Nephron progenitor cell (in vitro differentiated cells): ENCODE data around the gene PPP1R3E.
A peak's percentile ranks its signal among the peaks of the same experiment; 100 is the strongest.

ENCODE experiments used
- DNase-seq: peaks from one replicate; pipeline ENCODE4 v3.0.0; 2021
- H3K27ac Mint-ChIP-seq: 2 replicates; pipeline ENCODE4 v1.8.0; 2021; ENCODE audit warnings: mild to moderate bottlenecking, moderate library complexity, mixed read lengths
- H3K27me3 Mint-ChIP-seq: 2 replicates; pipeline ENCODE4 v1.8.0; 2021; ENCODE audit warnings: mild to moderate bottlenecking, low read depth, mixed read lengths; ENCODE audit not compliant: poor library complexity
- H3K36me3 Mint-ChIP-seq: 2 replicates; pipeline ENCODE4 v1.8.0; 2021; ENCODE audit warnings: low read depth, mixed read lengths
- H3K4me1 Mint-ChIP-seq: 2 replicates; pipeline ENCODE4 v1.8.0; 2021; ENCODE audit warnings: mixed read lengths
- H3K4me3 Mint-ChIP-seq: 2 replicates; pipeline ENCODE4 v1.8.0; 2021; ENCODE audit warnings: mild to moderate bottlenecking, moderate library complexity, mixed read lengths
- H3K9me3 Mint-ChIP-seq: 2 replicates; pipeline ENCODE4 v1.8.0; 2021; ENCODE audit warnings: mild to moderate bottlenecking, moderate library complexity, mixed read lengths
- CTCF ChIP-seq: fragments of 200-600 bp; sonication (generic); IDR thresholded peaks from 2 replicates; pipeline ENCODE4 v1.5.0; 2021; ENCODE audit warnings: antibody characterized with exemption

The PPP1R3E gene

GRCh38 chr14:23294734-23295561 lies 7.7 kb downstream of the PPP1R3E start:
- Mint-ChIP-seq H3K27ac (no peak overlapping the region), H3K4me3 (no peak overlapping the region), H3K27me3 (peaks cover 37% of the 10 kb centered on the region), H3K4me1 (peaks cover 17% of the 10 kb centered on the region), H3K9me3 (no peaks in the 10 kb centered on the region), H3K36me3 (peaks cover 23% of the 10 kb centered on the region)
- peak; percentile 45 for DNase-seq
- peak; percentile 82 for TF ChIP-seq CTCF

DNA sequence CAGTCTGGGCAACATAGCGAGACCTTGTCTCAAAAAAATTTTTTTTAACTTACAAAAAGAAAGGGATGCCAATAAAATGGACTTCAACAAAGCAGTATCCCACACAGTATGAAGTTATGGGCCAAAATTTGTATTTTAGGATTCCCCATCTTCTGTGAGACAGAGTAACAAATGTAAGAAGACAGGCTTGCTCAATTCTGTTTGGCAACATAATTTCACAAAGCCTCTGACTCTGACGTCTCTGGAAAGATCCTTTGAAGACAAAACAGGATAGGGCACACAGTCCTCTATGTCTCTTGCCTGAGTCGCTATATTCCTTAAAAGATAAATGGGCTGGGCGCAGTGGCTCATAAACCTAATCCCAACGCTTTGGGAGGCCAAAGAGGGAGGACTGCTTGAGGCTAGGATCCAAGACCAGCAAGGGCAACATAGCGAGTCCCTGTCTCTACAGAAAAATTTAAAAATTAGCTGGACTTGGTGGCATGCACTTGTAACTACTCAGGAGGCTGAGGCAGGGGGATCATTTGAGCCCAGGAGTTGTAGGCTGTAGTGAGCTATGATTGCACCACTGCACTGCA lies 15.7 kb downstream of the PPP1R3E start:
- no peak for DNase-seq
- Mint-ChIP-seq H3K36me3 (no peaks in the 10 kb centered on the region), H3K4me1 (peaks cover 40% of the 10 kb centered on the region), H3K4me3 (peak overlapping the region; percentile 97), H3K27me3 (peaks cover 40% of the 10 kb centered on the region), H3K9me3 (no peaks in the 10 kb centered on the region), H3K27ac (peak overlapping the region; percentile 100)
- TF ChIP-seq CTCF, result no peak

GRCh38 chr14:23286020-23286901 lies 16.4 kb downstream of the PPP1R3E start, which contains the start of gene HOMEZ:
TSS of gene HOMEZ (minus strand) at chr14:23286132. CDS start at chr14:23285952, 180 bp downstream.
- no peak for TF ChIP-seq CTCF
- H3K4me3 Mint-ChIP-seq, result peak within 1 kb of the TSS; percentile 97
- DNase-seq, result peak; percentile 99
- H3K4me1 Mint-ChIP-seq, result peaks cover 42% of the 10 kb centered on the region
- H3K27ac Mint-ChIP-seq, result peak within 1 kb of the TSS; percentile 100
- H3K9me3 Mint-ChIP-seq, result no peaks in the 10 kb centered on the region
- no peaks in the 10 kb centered on the region for H3K36me3 Mint-ChIP-seq
- H3K27me3 Mint-ChIP-seq, result peaks cover 32% of the 10 kb centered on the region

DNA sequence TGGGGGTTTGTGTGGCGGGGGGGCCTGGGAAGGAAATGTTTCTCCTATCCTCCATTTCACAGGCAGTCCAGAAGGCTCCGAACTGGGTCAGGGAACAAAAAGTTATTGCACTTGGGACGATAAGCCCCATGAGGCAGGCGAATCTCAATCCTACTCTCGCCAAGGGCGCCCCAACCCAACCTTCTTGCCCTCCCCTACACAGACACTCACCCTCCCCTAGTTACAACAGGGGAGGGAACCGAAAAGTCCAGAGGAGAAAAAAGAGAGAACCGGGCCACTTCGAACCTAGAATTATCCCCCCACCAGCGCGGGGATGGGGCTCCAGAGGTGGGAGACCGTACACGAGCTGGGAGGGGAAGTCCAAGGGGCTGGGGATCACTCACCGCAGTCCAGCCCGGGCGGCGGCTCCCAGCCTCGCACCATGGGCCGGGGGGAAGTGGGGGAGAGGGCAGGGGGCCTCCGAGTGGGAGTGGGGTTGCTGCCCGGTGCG lies 17.1 kb downstream of the PPP1R3E start:
- peak overlapping the region; percentile 78 for H3K27ac Mint-ChIP-seq

More for the DNA sequence above, 17.1 kb downstream of the PPP1R3E start:
- TF ChIP-seq CTCF, result no peak
- H3K9me3 Mint-ChIP-seq, result no peaks in the 10 kb centered on the region
- H3K4me3 Mint-ChIP-seq, result peak overlapping the region; percentile 97
- no peak for DNase-seq
- H3K4me1 Mint-ChIP-seq, result peaks cover 48% of the 10 kb centered on the region
- H3K36me3 Mint-ChIP-seq, result no peaks in the 10 kb centered on the region
- peaks cover 25% of the 10 kb centered on the region for H3K27me3 Mint-ChIP-seq
